Vagina (tissue), 2 donors: ENCODE data around the gene ERC2.

Experiments
- CTCF ChIP-seq, 3 experiments: fragments of 450-650 bp in 2 of 3; fragments of 200-600 bp in 1 of 3; sonication (generic) in 1 of 3; IDR thresholded peaks; one replicate each; pipeline ENCODE4 v1.5.1; 2017 to 2019; ENCODE audit warnings: antibody characterized with exemption in 3 of 3, mild to moderate bottlenecking in 2 of 3, moderate library complexity in 2 of 3
- POLR2AphosphoS5 ChIP-seq, 2 donors: sonication (generic); formaldehyde crosslinking; IDR thresholded peaks; one replicate each; pipeline ENCODE4 v1.9.0; 2017; ENCODE audit warnings: antibody characterized with exemption in 2 of 2, mild to moderate bottlenecking in 2 of 2, low read depth in 1 of 2; ENCODE audit not compliant: insufficient read depth in 1 of 2

GRCh38 chr3:55609230-55609827 lies 858.9 kb downstream of the ERC2 start:
- TF ChIP-seq POLR2AphosphoS5 (IDR thresholded peaks at IDR 0.05; ENCODE audit: insufficient read depth in 1 of 2, low read depth in 1 of 2) (no peak), CTCF (IDR thresholded peaks at IDR 0.05) (no peak)
